GM18508 (cell line): Measurements from ENCODE around the gene SLC38A4.

Source experiments
- ATAC-seq: cut with Tn5 transposase; IDR thresholded peaks from one replicate; pipeline ENCODE4 v1.9.1; 2021; ENCODE audit warnings: moderate number of reproducible peaks; ENCODE audit not compliant: insufficient read depth, unreplicated experiment

SLC38A4 gene

DNA sequence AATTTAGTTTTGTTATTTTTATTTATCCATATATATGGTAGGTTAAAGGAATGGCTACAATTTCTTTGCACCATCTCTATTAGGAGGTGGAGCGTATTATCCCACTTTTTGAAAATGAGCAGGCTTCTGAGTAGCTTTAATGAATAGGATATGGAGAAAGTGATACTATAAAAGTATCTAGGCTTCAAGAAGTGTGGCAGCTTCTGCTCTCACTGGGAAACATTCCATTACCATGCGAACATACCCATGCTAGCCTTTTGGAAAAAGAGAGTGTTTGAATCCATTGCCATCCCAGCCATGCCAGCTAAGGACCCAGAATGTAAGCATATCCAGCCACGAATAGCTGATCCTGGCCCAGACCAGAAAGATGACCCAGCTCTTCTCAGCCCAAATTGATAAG is 107.3 kb downstream of the SLC38A4 start:
- no peak for ATAC-seq

GRCh38 chr12:46717868-46718267 is 107.9 kb downstream of the SLC38A4 start:
- ATAC-seq, result no peak

GRCh38 chr12:46717159-46717558 is 108.6 kb downstream of the SLC38A4 start:
- no peak for ATAC-seq
